K562 (cell line): Measurements from ENCODE around the gene ABCG5. TPM values are rescaled to one million over a fixed set of nuclear protein-coding genes. Genes with fewer than 3 reads are reported as not detected.

Experiments
- ATAC-seq: fragments of 200-7000 bp; cut with Tn5 transposase; 3 replicates; pipeline ENCODE4 v1.9.1; 2020; ENCODE audit warnings: moderate library complexity
- BruUV-seq: library from RNA; stranded (reverse); fragments of 400-500 nt; replicated peaks from 2 replicates; lab custom pipeline; 2021; lab: Mats Ljungman, UMichigan
- CTCF ChIA-PET: fragments of 300-600 bp; formaldehyde crosslinking; extraction: SDS; loops from one replicate; lab custom pipeline; 2021; ENCODE audit warnings: low intra/inter-chr PET ratio; lab: Yijun Ruan, JAX
- POLR2A ChIA-PET: fragments of 300-600, 350-650 bp; sonication (Branson Sonifier 250); formaldehyde crosslinking; extraction: SDS; loops from one replicate; lab custom pipeline; 2021; ENCODE audit warnings: antibody characterized with exemption, inconsistent platforms; lab: Yijun Ruan, JAX
- DNase-seq, 4 experiments: peaks; one replicate each; pipeline versions ENCODE4 v3.0.0 to v3.0.0-alpha.2; 2011 to 2018; ENCODE audit warnings: low spot score in 3 of 4, mixed read lengths in 3 of 4; ENCODE audit errors: extremely low read depth in 1 of 4
- FAIRE-seq: peaks from 2 replicates; lab custom pipeline; 2011; peaks lifted over from hg19 to GRCh38; lab: Jason Lieb, UNC
- H2AFZ ChIP-seq: 2 replicates; pipeline ENCODE4 v1.6.0; 2011; ENCODE audit warnings: low read depth, low read length, control low read depth, inconsistent platforms
- H3K27ac ChIP-seq: fragments of 200-600 bp; 3 replicates; pipeline ENCODE4 v1.8.0; 2011; ENCODE audit warnings: low read depth, mild to moderate bottlenecking, control low read depth, inconsistent platforms, low read length, moderate library complexity, mixed read lengths; ENCODE audit errors: extremely low read depth
- H3K27me3 ChIP-seq, 2 experiments: fragments of 300-600 bp in 1 of 2; 2 replicates in 1 of 2; 3 replicates in 1 of 2; pipeline versions ENCODE4 v1.6.0 to v1.8.0; 2011; ENCODE audit warnings: inconsistent platforms in 2 of 2, low read length in 2 of 2, mild to moderate bottlenecking in 1 of 2, mixed read lengths in 1 of 2, moderate library complexity in 1 of 2; ENCODE audit not compliant: control insufficient read depth in 2 of 2, insufficient read depth in 2 of 2
- H3K36me3 ChIP-seq: fragments of 300-600 bp; 3 replicates; pipeline ENCODE4 v1.8.0; 2011; ENCODE audit warnings: mild to moderate bottlenecking, low read length, inconsistent platforms; ENCODE audit not compliant: control insufficient read depth, insufficient read depth
- H3K4me1 ChIP-seq, 2 experiments: fragments of 200-600 bp in 1 of 2; replicated peaks in 1 of 2; 2 replicates in 1 of 2; 3 replicates in 1 of 2; pipeline versions ENCODE4 v1.5.1 to v1.8.0; 2011; ENCODE audit warnings: inconsistent platforms in 2 of 2, low read length in 2 of 2, mild to moderate bottlenecking in 1 of 2, mixed read lengths in 1 of 2, moderate library complexity in 1 of 2; ENCODE audit not compliant: control insufficient read depth in 2 of 2, insufficient read depth in 2 of 2
- H3K4me2 ChIP-seq: 2 replicates; pipeline ENCODE4 v1.6.1; 2011; ENCODE audit warnings: low read length, control low read depth, inconsistent platforms, mixed read lengths; ENCODE audit not compliant: insufficient read depth
- H3K4me3 ChIP-seq: fragments of 200-600 bp; sonication (generic), shearing (Covaris generic); 2 replicates; pipeline ENCODE4 v1.5.1; 2016; ENCODE audit warnings: control low read depth, inconsistent platforms
- H3K79me2 ChIP-seq: fragments of 200-600 bp; 3 replicates; pipeline ENCODE4 v1.8.0; 2011; ENCODE audit warnings: low read length, inconsistent platforms; ENCODE audit not compliant: control insufficient read depth, insufficient read depth
- H3K9ac ChIP-seq, 2 experiments: 2 replicates each; pipeline versions ENCODE4 v1.6.0 to v1.6.1; 2011; ENCODE audit warnings: low read depth in 2 of 2, low read length in 2 of 2, control low read depth in 1 of 2, inconsistent platforms in 1 of 2, mild to moderate bottlenecking in 1 of 2, mixed read lengths in 1 of 2; ENCODE audit not compliant: insufficient read depth in 1 of 2
- H3K9me1 ChIP-seq: one replicate; pipeline ENCODE4 v1.6.0; 2011; ENCODE audit warnings: inconsistent platforms, mild to moderate bottlenecking, low read length, moderate library complexity; ENCODE audit not compliant: control insufficient read depth, insufficient read depth
- H3K9me3 ChIP-seq: replicated peaks from 2 replicates; pipeline ENCODE4 v1.5.1; 2011; ENCODE audit warnings: low read depth, low read length, inconsistent platforms; ENCODE audit not compliant: control insufficient read depth, insufficient read depth
- H4K20me1 ChIP-seq: replicated peaks from 2 replicates; pipeline ENCODE4 v1.6.1; 2011; ENCODE audit warnings: low read length, inconsistent platforms, mixed read lengths; ENCODE audit not compliant: control insufficient read depth, insufficient read depth
- ADNP ChIP-seq: fragments of 200-800 bp; sonication (Bioruptor generic); IDR thresholded peaks from 2 replicates; pipeline ENCODE4 v1.6.1; 2016; ENCODE audit warnings: missing genetic modification characterization, missing compliant biosample characterization
- GABPB2 ChIP-seq: fragments of 250-450 bp; sonication (Bioruptor Pico); conservative IDR thresholded peaks from 2 replicates; pipeline ENCODE4 v1.5.1; 2021; ENCODE audit warnings: mild to moderate bottlenecking
- PRPF4 ChIP-seq: fragments of 200-400 bp; formaldehyde crosslinking; IDR thresholded peaks from one replicate; pipeline ENCODE4 v1.6.1; 2017; ENCODE audit warnings: low read length, low read depth, mild to moderate bottlenecking; ENCODE audit not compliant: insufficient read depth, poor library complexity, severe bottlenecking
- RFX5 ChIP-seq: IDR thresholded peaks from 2 replicates; pipeline ENCODE4 v1.6.1; 2011; ENCODE audit warnings: low read depth, mild to moderate bottlenecking, improper control_type of control experiment, low read length
- SMAD4 ChIP-seq: fragments of 250-450 bp; sonication (Bioruptor Pico); conservative IDR thresholded peaks from 2 replicates; pipeline ENCODE4 v1.8.0; 2021; ENCODE audit warnings: inconsistent platforms, mild to moderate bottlenecking, moderate library complexity
- ZNF586 ChIP-seq: fragments of 450-650 bp; formaldehyde crosslinking; conservative IDR thresholded peaks from 2 replicates; pipeline ENCODE4 v1.4.0; 2020; ENCODE audit warnings: mild to moderate bottlenecking, moderate library complexity
- ZNF75A ChIP-seq: fragments of 450-650 bp; formaldehyde crosslinking; IDR thresholded peaks from 2 replicates; pipeline ENCODE4 v1.4.0; 2020; ENCODE audit warnings: mild to moderate bottlenecking
- WGBS: fragments of 100-300 bp; shearing (Covaris generic); methylation state at CpG from one replicate; pipeline ENCODE4 v1.1.6; 2016; ENCODE audit warnings: low coverage, mixed read lengths; ENCODE audit not compliant: insufficient coverage; ENCODE audit errors: missing lambda C conversion rate; 5-methylcytosine and 5-hydroxymethylcytosine counted together
- in situ Hi-C: fragments of 300-500 bp; cut with MboI; formaldehyde crosslinking; loops from 4 replicates; pipeline ENCODE4 v1.15.0; 2018; ENCODE audit warnings: inconsistent platforms, mixed read lengths
- intact Hi-C: fragments of 100-400 bp; cut with micrococcal nuclease; formaldehyde crosslinking; loops from 2 replicates; pipeline ENCODE4 v1.14.2; 2022
- polyA plus RNA-seq, 8 experiments: library from polyadenylated mRNA; depleted of rRNA in 4 of 8; stranded (reverse) in 5 of 8; unstranded in 3 of 8; fragments of >200 nt; fragmentation: Nextera tagmentation in 2 of 8; fragmentation: Illumina TruSeq in 1 of 8; extraction: Ambion mirVana in 2 of 8; extraction: Trizol in 1 of 8; gene quantifications; 2 replicates each; pipeline versions ENCODE4 v1.2.1 to v1.2.3, GENCODE V29; 2011 to 2014; ENCODE audit warnings: inconsistent platforms in 1 of 8, missing spikeins in 1 of 8
- total RNA-seq, 7 experiments: library from RNA; depleted of rRNA in 6 of 7; stranded (reverse); fragments of >200 nt in 6 of 7; fragmentation: Illumina TruSeq in 2 of 7; extraction: Trizol in 2 of 7; gene quantifications; 2 replicates each; pipeline versions ENCODE4 v1.2.1 to v1.2.3, GENCODE V29; 2011 to 2021; ENCODE audit warnings: low replicate concordance in 1 of 7
- TF ChIP-seq, protein P1 (sequence below), 2 experiments: fragments of 450-650 bp; formaldehyde crosslinking in 1 of 2; IDR thresholded peaks; 2 replicates each; pipeline versions ENCODE4 v1.4.0 to v1.6.1; 2014 to 2020; ENCODE audit warnings: mild to moderate bottlenecking in 2 of 2, borderline replicate concordance in 1 of 2, low read depth in 1 of 2
- TF ChIP-seq, protein P2 (sequence below): fragments of 200-800 bp; sonication (Bioruptor generic); IDR thresholded peaks from 2 replicates; pipeline ENCODE4 v1.6.1; 2017; ENCODE audit warnings: missing genetic modification characterization, missing compliant biosample characterization

Gene ABCG5
- total and polyA plus RNA-seq, 9 of the 15 experiments (the other 6 are each of a cell fraction or from before 2014, with no cell fraction given) = 0.01 TPM; not detected in 7

DNA sequence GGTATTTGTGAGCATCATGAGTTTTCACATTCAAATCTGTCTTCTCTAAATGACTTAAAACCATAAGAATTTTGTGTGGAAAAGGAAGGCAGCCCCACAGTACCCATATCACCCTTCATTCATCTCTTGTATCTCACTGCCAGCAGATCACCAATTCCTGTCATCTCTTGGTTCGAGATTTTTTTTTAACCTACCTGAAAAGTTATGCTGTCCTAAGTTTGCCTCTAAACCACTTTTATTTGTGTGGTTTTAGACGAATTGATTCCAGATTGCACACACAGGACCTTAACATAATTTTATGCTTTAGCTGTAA is 32.0 kb downstream of the ABCG5 start:
- no peak overlapping the region for H3K27ac ChIP-seq
- intact Hi-C loops = no loop called here
- WGBS = 26% methylated on average over 2 of the region's 2 CpGs

DNA sequence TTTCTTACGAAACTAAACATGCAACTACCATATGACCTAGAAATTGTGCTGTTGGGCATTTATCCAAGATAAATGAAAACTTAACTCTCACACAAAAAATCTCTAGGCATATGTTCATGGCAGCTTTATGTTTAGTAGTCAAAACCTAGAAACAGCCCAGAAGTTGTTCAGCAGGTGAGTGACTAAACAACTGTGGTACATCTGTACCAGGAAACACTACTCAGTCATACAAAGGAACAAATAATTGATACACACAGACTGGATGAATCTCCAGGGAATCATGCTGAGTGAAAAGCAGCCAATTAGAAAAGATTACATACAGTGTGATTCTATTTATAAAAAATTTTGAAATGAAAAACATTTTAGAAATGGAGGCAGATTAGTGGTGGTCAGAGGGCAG is 35.5 kb downstream of the ABCG5 start:
- H3K27ac ChIP-seq = no peak overlapping the region
- intact Hi-C loops (loop anchor here (5.0 kb wide), 1 partner anchor 74 kb away; no protein-coding TSS in a partner anchor), in situ Hi-C loops (no loop called here)
- H3K4me3 ChIP-seq = no peak overlapping the region
- FAIRE-seq = no peak
- no peaks in the 10 kb centered on the region for H3K4me1 ChIP-seq
- H4K20me1 ChIP-seq = no peaks in the 10 kb centered on the region
- no peaks in the 10 kb centered on the region for H3K9me1 ChIP-seq
- POLR2A ChIA-PET = no interaction called here
- no peaks in the 10 kb centered on the region for H3K27me3 ChIP-seq
- no TSS peak for BruUV-seq
- WGBS = 95% methylated on average over 1 of the region's 1 CpG
- H3K9me3 ChIP-seq = no peaks in the 10 kb centered on the region
- ATAC-seq = no peak
- H2AFZ ChIP-seq = no peak overlapping the region
- DNase-seq = no peak
- no peaks in the 10 kb centered on the region for H3K79me2 ChIP-seq
- H3K36me3 ChIP-seq = no peaks in the 10 kb centered on the region
- no peak overlapping the region for H3K4me2 ChIP-seq
- CTCF ChIA-PET = no interaction called here
- H3K9ac ChIP-seq = no peak overlapping the region
- TF ChIP-seq, protein P1, sequence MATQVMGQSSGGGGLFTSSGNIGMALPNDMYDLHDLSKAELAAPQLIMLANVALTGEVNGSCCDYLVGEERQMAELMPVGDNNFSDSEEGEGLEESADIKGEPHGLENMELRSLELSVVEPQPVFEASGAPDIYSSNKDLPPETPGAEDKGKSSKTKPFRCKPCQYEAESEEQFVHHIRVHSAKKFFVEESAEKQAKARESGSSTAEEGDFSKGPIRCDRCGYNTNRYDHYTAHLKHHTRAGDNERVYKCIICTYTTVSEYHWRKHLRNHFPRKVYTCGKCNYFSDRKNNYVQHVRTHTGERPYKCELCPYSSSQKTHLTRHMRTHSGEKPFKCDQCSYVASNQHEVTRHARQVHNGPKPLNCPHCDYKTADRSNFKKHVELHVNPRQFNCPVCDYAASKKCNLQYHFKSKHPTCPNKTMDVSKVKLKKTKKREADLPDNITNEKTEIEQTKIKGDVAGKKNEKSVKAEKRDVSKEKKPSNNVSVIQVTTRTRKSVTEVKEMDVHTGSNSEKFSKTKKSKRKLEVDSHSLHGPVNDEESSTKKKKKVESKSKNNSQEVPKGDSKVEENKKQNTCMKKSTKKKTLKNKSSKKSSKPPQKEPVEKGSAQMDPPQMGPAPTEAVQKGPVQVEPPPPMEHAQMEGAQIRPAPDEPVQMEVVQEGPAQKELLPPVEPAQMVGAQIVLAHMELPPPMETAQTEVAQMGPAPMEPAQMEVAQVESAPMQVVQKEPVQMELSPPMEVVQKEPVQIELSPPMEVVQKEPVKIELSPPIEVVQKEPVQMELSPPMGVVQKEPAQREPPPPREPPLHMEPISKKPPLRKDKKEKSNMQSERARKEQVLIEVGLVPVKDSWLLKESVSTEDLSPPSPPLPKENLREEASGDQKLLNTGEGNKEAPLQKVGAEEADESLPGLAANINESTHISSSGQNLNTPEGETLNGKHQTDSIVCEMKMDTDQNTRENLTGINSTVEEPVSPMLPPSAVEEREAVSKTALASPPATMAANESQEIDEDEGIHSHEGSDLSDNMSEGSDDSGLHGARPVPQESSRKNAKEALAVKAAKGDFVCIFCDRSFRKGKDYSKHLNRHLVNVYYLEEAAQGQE (IDR thresholded peaks at IDR 0.05; ENCODE audit: borderline replicate concordance) = no peak
- TF ChIP-seq, protein P1 (CRISPR knock-in tag; IDR thresholded peaks at IDR 0.05; ENCODE audit: low read depth) = no peak
- TF ChIP-seq ADNP (tag) (no peak), ZNF75A (CRISPR knock-in tag) (no peak)
- TF ChIP-seq, protein P2, sequence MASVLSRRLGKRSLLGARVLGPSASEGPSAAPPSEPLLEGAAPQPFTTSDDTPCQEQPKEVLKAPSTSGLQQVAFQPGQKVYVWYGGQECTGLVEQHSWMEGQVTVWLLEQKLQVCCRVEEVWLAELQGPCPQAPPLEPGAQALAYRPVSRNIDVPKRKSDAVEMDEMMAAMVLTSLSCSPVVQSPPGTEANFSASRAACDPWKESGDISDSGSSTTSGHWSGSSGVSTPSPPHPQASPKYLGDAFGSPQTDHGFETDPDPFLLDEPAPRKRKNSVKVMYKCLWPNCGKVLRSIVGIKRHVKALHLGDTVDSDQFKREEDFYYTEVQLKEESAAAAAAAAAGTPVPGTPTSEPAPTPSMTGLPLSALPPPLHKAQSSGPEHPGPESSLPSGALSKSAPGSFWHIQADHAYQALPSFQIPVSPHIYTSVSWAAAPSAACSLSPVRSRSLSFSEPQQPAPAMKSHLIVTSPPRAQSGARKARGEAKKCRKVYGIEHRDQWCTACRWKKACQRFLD (CRISPR knock-in tag) = no peak

More for the DNA sequence above, 32.0 kb downstream of the ABCG5 start:
- H3K36me3 ChIP-seq = no peaks in the 10 kb centered on the region
- ChIA-PET POLR2A (no interaction called here), CTCF (no interaction called here)
- no TSS peak for BruUV-seq
- H4K20me1 ChIP-seq = no peaks in the 10 kb centered on the region
- in situ Hi-C loops = no loop called here
- H3K9me1 ChIP-seq = no peaks in the 10 kb centered on the region
- TF ChIP-seq RFX5 = no peak
- TF ChIP-seq SMAD4 (CRISPR knock-in tag) = no peak
- TF ChIP-seq GABPB2 (CRISPR knock-in tag) = no peak
- no peak for TF ChIP-seq ZNF586 (CRISPR knock-in tag)
- no peak for TF ChIP-seq PRPF4
- DNase-seq (no peak), ATAC-seq (no peak), FAIRE-seq (no peak)
- H2AFZ ChIP-seq = no peak overlapping the region
- H3K4me1 ChIP-seq = no peaks in the 10 kb centered on the region; a peak in 1 of 5 replicates
- no peak overlapping the region for H3K4me3 ChIP-seq
- H3K79me2 ChIP-seq = no peaks in the 10 kb centered on the region
- H3K9ac ChIP-seq = no peak overlapping the region
- H3K27me3 ChIP-seq = no peaks in the 10 kb centered on the region
- H3K4me2 ChIP-seq = no peak overlapping the region
- H3K9me3 ChIP-seq = no peaks in the 10 kb centered on the region
